Karpas-422 (cell line): Measurements from ENCODE around the gene TIMM23B. TPM values are rescaled to one million over a fixed set of nuclear protein-coding genes. Genes with fewer than 3 reads are reported as not detected.
"Not testable (repeated sequence)": the region's sequence is repeated elsewhere in the genome, so short reads cannot be mapped to it uniquely, and the experiment has no call there.

ENCODE experiments used
- DNase-seq: peaks from one replicate; pipeline ENCODE4 v3.0.0-alpha.2; 2015
- H2AFZ ChIP-seq: fragments of 200-600 bp; sonication (generic); 2 replicates; pipeline ENCODE4 v1.6.1; 2014; ENCODE audit warnings: antibody characterized with exemption, low read length, mixed read lengths
- H3K27ac ChIP-seq: fragments of 200-600 bp; sonication (generic); 2 replicates; pipeline ENCODE4 v1.5.1; 2014; ENCODE audit warnings: mild to moderate bottlenecking, low read length, moderate library complexity
- H3K27me3 ChIP-seq: fragments of 200-600 bp; sonication (generic); 2 replicates; pipeline ENCODE4 v1.6.1; 2014; ENCODE audit warnings: low read length, mixed read lengths
- H3K36me3 ChIP-seq: fragments of 200-600 bp; sonication (generic); 2 replicates; pipeline ENCODE4 v1.6.1; 2014; ENCODE audit warnings: low read length, mixed read lengths; ENCODE audit not compliant: insufficient read depth
- H3K4me1 ChIP-seq: fragments of 200-600 bp; sonication (generic); 2 replicates; pipeline ENCODE4 v1.6.1; 2014; ENCODE audit warnings: mild to moderate bottlenecking, low read length, mixed read lengths
- H3K4me2 ChIP-seq: fragments of 200-600 bp; sonication (generic); 2 replicates; pipeline ENCODE4 v1.6.1; 2014; ENCODE audit warnings: low read length, low read depth, mild to moderate bottlenecking; ENCODE audit not compliant: poor library complexity, severe bottlenecking
- H3K4me3 ChIP-seq: fragments of 200-600 bp; sonication (generic); 2 replicates; pipeline ENCODE4 v1.5.1; 2014; ENCODE audit warnings: mild to moderate bottlenecking, antibody characterized with exemption, low read length, mixed read lengths
- H3K79me2 ChIP-seq: fragments of 200-600 bp; sonication (generic); 2 replicates; pipeline ENCODE4 v1.6.1; 2014; ENCODE audit warnings: mild to moderate bottlenecking, low read length, mixed read lengths
- H3K9ac ChIP-seq: fragments of 200-600 bp; sonication (generic); 2 replicates; pipeline ENCODE4 v1.6.0; 2014; ENCODE audit warnings: low read length
- H3K9me2 ChIP-seq: fragments of 200-600 bp; sonication (generic), shearing (Covaris generic); replicated peaks from 2 replicates; pipeline ENCODE4 v1.6.0; 2014; ENCODE audit warnings: mild to moderate bottlenecking, low read length, moderate library complexity; ENCODE audit not compliant: insufficient read depth
- H3K9me3 ChIP-seq: fragments of 300-700, 200-600 bp; sonication (generic); 2 replicates; pipeline ENCODE4 v1.6.1; 2014; ENCODE audit warnings: low read length, mixed read lengths
- H4K20me1 ChIP-seq: fragments of 200-600 bp; sonication (generic); 2 replicates; pipeline ENCODE4 v1.6.1; 2014; ENCODE audit warnings: mild to moderate bottlenecking, antibody characterized with exemption, low read length, low read depth; ENCODE audit not compliant: insufficient read depth
- total RNA-seq: library from RNA; depleted of rRNA; stranded (reverse); fragments of >200 nt; shearing (Covaris generic); gene quantifications from 2 replicates; pipeline ENCODE4 v1.2.3, GENCODE V29; 2014; ENCODE audit warnings: low replicate concordance

TIMM23B gene
- total RNA-seq, 1 experiment from 2014 or later, result 31.7 TPM

DNA sequence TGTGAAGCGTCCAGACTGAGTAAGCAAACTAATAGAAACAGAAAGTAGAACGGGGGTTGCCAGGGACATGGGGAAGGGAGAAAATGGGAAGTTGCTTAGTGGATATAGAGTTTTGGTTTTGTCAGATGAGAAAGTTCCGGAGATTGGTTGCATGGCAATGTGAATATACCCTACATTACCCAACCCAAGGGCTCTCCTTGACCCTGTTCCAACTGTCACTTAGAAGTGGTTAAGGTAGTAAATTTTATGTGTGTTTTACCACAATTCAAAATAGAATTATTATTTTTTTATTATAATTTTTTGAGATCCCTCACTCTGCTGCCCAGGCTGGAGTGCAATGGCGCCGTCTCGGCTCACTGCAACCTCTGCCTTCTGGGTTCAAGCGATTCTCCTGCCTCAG lies 72.2 kb downstream of the TIMM23B start:
- not testable (repeated sequence) for DNase-seq

DNA sequence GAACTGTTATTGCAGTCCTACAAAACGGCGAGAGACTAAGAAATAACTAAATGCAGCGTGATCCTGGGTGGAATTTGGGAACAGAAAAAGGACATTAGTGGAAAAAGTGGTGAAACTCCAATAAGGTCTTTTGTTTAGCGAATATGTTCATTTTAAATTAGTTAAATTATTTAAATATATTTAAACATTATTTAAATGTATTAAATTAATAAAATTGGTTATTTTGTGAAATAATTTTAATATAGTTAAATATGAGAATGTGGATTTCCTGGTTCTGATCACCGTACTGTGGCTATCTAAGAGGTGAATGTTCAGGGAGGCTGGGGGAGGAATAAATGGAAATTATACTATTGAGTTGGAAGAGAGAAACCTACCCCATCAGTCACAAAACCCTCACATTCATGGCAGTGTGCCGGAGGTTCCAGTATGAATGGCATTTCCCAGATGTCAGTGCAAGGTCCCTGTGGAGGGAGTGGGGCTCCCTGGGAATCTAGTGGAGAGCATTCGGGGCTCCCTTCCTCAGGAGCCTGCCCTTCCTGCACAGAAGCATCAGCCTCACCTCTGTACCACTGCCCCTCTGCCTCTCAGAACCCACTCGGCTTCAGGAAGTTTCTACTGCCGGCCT lies 73.9 kb downstream of the TIMM23B start:
- not testable (repeated sequence) for H3K36me3 ChIP-seq, H3K4me3 ChIP-seq, H3K79me2 ChIP-seq, H4K20me1 ChIP-seq, H2AFZ ChIP-seq, H3K9me2 ChIP-seq, H3K4me2 ChIP-seq, H3K27ac ChIP-seq, H3K27me3 ChIP-seq, H3K4me1 ChIP-seq, H3K9ac ChIP-seq, H3K9me3 ChIP-seq
- peak; percentile 35 for DNase-seq

More for the DNA sequence above, 72.2 kb downstream of the TIMM23B start:
- not testable (repeated sequence) for H3K9me3 ChIP-seq, H3K4me2 ChIP-seq, H3K27ac ChIP-seq, H3K9me2 ChIP-seq, H3K4me1 ChIP-seq, H2AFZ ChIP-seq, H3K4me3 ChIP-seq, H3K36me3 ChIP-seq, H3K9ac ChIP-seq, H3K79me2 ChIP-seq, H4K20me1 ChIP-seq, H3K27me3 ChIP-seq

DNA sequence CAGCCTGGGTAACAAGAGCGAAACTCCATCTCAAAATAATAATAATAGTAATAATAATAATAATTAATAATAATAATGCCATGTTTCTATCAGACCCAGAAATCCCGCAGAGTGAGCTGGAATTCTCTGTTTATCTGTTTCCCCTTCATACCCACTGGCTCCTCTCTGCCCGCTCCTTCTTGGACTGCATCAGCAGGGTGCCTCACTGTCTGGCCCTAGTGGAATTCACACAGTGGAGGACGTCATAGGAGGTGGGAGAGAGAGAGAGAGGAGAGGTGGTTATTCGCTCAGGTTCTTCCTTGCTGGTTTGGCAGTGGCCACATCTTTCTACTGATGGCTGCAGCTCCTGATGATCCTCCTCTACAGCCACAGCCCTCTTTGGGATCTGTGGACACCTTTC lies 75.1 kb downstream of the TIMM23B start:
- not testable (repeated sequence) for H3K4me1 ChIP-seq, H3K27me3 ChIP-seq, H3K4me3 ChIP-seq, H3K9ac ChIP-seq, H3K9me2 ChIP-seq, H3K79me2 ChIP-seq, H4K20me1 ChIP-seq, DNase-seq, H3K4me2 ChIP-seq, H3K27ac ChIP-seq, H3K36me3 ChIP-seq, H3K9me3 ChIP-seq, H2AFZ ChIP-seq

- H4K20me1 ChIP-seq, H3K9me3 ChIP-seq, H3K36me3 ChIP-seq, H3K9me2 ChIP-seq, H3K4me1 ChIP-seq, DNase-seq, H3K4me3 ChIP-seq, H3K79me2 ChIP-seq, H3K9ac ChIP-seq, H3K27ac ChIP-seq, H2AFZ ChIP-seq, H3K27me3 ChIP-seq, H3K4me2 ChIP-seq: not testable (repeated sequence)
These were observed 75.8 kb downstream of the TIMM23B start for GRCh38 chr10:50017646-50018045.

DNA sequence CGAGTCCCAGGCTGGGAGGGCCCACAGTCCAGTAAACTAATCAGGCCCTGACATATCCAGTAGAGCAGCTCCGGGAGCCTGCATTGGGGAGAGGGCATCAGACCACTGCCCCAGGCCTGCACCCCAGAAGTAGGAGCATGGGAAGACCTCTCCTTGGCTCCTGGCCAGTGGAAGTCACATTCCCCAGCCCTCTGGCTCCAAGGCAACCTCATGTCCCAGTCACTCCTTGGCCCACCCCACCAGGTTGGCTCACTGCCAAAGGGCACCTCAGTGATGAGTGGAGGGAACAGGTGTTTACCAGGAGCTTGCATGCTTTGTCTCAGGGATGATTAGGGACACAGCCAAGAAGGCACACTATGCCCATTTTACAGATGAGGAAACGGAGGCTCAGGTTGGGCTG lies 77.4 kb downstream of the TIMM23B start:
- H3K4me1 ChIP-seq, H3K9me2 ChIP-seq, H2AFZ ChIP-seq, DNase-seq, H3K27ac ChIP-seq, H3K4me2 ChIP-seq, H3K27me3 ChIP-seq, H3K4me3 ChIP-seq, H4K20me1 ChIP-seq, H3K79me2 ChIP-seq, H3K9me3 ChIP-seq, H3K9ac ChIP-seq, H3K36me3 ChIP-seq: not testable (repeated sequence)

DNA sequence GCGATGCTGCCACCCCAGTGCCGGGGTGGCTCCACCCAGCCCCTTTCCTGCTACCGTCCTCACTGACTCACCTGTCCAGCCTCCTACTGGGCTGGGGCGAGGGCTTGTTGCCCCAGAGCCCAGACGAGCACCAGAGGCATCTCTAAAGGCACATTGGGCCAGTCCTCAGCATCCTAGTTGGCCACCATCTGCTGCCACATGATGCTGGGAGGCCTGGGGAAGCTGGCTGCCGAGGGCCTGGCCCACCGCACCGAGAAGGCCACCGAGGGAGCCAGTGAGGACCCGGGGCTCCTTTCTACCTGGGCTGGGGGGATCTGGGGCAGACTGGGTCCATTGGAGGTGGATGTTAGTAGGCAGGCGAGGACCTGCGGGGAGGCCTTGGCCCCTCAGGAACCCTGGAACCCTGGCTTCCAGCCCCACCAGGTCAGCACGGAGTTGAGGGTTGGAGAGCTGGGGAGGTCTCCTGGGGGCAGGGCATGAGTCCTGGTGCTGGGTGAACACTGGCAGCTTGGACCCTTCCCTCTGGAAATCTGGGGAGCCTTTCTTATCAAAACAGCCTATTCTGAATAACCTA lies 78.7 kb downstream of the TIMM23B start:
- H3K27ac ChIP-seq, H3K9me3 ChIP-seq, H2AFZ ChIP-seq, H3K4me2 ChIP-seq, DNase-seq, H4K20me1 ChIP-seq, H3K4me1 ChIP-seq, H3K27me3 ChIP-seq, H3K36me3 ChIP-seq, H3K9me2 ChIP-seq, H3K79me2 ChIP-seq, H3K4me3 ChIP-seq, H3K9ac ChIP-seq: not testable (repeated sequence)

DNA sequence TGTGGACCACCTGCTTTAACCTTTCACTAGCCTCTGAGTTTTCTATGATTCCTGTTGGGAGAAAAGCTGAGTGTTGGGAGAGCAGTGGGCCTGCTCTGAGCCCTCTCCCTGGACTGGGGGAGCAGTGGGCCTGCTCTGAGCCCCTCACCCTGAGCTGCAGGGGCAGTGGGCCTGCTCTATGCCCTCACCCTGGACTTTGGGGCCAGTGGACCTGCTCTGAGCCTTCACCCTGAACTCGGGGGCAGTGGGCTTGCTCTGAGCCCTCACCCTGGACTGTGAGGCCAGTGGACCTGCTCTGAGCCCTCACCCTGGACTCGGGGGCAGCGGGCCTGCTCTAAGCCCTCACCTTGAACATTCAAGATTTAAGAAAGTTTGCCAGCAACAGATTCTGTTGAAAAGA lies 79.8 kb downstream of the TIMM23B start:
- Histone ChIP-seq H3K79me2 (no peaks in the 10 kb centered on the region), H4K20me1 (no peaks in the 10 kb centered on the region), H3K9me2 (no peaks in the 10 kb centered on the region), H3K4me1 (no peaks in the 10 kb centered on the region), H3K36me3 (no peaks in the 10 kb centered on the region), H3K4me3 (no peak overlapping the region), H3K27me3 (no peaks in the 10 kb centered on the region), H3K9ac (no peak overlapping the region), H2AFZ (no peak overlapping the region), H3K27ac (no peak overlapping the region), H3K4me2 (no peak overlapping the region), H3K9me3 (no peaks in the 10 kb centered on the region)
- no peak for DNase-seq
